Measurements from ENCODE around the gene IL15RA.

- TF ChIP-seq CTCF (IDR thresholded peaks at IDR 0.05; ENCODE audit: low read depth, low read length, poor library complexity, severe bottlenecking) (no peak), EZH2phosphoT487 (IDR thresholded peaks at IDR 0.05; ENCODE audit: borderline replicate concordance, low read length) (no peak)
These were observed 4.3 kb downstream of the IL15RA start for GRCh38 chr10:5973069-5973468.

Data from DOHH2 (cell line).